Activated CD8-positive, alpha-beta memory T cell treated with anti-CD3 and anti-CD28 coated beads, Interleukin-2, amount 50 U/mL, for 48 hours (primary cell): ENCODE results near the gene FSHR.

Experiments used
- DNase-seq: peaks from one replicate; pipeline ENCODE4 v3.0.0-alpha.2; 2020

The FSHR gene

DNA sequence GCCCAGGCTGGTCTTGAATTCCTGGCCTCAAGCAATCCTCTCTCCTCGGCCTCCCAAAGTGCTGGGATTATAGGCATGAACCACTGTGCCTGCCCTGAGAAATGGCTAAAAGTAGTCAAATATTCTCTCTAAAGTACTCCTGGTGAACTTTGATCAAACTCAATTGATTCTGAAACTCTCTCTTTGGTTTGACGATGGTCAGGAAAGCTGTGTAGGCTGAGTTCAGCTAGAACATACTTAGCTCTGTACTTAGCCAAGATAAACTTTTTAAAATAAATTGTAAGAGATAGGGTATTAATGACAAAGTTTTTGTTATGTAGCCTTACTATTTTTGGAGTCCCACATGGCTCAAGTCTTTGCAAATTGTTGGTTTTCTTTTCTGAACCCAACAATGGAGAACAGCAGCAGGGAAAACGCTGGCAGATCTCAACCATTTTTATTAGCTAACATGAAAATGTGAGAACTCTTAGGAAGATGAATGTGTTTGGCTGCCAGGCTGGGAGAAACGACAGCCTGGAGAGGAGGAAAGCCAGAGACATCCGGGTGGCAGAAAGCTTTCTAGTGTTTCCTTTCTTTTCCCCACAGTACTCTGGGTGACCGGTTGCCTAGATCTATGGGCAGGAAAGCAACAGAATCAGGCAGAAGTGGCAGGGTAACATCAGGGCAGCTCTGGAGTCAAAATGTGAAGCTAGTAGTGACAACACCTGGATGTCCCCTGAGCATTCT is 205.8 kb downstream of the FSHR start:
- DNase-seq, result no peak

DNA sequence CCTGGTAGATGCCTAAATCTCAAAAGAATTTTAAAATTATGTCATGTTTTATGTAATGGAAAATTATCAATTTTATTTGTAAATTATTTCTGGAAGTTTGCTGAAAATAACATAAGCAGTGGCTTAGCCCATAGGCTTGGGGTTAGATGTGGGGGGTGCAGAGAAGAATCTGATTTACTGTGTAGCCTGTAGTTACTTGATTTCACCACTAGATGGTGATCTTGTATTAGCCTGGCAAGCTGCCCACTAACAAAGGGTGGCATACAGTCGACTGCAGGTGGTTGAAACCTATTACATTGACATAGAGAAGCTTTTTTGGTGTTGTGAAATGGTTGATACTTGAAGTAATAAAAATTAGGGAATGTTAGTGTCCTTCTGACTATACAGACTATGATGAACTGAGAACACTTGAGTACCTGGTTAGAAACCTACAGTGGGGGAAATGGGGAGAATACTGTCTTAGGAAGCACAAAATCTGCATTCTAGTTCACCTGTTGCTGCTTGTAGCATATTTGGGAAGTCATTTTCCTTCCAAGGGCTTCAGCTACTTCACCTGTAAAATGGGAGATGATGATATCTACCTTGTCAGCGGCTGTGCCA is 207.8 kb downstream of the FSHR start:
- DNase-seq, result no peak

DNA sequence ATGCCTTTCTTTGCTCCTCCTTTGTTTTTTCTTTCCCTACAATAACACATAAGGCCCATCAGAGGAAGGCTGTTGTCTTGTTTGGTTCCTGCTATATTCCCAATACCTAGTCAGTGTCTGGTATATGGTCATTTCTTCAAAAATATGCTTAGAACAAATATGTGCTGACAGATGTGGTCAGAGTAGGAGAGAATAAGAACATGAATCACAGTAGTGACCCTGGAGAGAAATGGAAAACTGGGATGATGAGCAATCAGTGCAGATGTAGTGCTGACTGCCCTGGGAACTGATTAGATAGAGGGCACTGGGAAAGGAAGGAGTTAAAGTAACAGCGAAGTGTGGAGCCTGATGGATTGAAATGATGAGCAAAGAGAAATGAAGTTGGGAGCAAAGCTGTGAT is 209.4 kb downstream of the FSHR start:
- DNase-seq, result no peak

DNA sequence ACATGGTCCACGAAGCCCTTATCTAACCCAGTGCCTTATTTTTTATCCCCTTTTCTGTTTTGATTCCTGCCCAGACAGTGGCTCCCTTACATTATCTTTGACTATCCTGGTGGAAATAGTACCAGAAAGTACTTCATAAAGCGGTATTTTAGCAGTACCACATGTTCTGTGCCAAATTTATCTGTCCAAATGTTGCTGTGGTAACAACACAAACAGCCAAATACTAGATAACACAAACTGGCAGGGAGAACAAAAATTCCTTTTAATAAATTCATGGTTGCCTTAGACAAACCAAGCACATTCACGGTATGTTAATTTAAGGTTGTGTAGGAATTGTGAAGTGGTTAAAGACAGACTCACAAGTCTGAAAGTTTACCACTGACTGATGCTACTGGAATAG is 210.9 kb downstream of the FSHR start:
- no peak for DNase-seq

DNA sequence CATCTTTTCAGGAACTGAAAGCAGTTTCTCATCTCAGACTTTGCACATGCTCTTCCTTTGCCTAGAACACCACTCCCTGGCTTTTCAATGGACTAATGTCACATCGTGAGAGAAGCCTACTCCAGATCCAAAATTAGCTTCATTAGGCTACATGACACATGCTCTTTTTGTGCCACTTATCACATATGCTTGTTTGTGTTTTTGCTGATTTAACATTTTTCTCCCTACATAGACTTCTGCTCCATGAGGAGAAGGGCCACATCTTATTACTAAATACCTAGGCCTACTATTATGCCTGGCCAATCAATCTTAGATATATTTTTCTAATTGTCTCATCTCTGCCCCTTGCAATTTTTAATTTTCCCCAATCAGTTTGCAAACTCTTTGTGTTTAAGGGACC is 212.4 kb downstream of the FSHR start:
- no peak for DNase-seq

DNA sequence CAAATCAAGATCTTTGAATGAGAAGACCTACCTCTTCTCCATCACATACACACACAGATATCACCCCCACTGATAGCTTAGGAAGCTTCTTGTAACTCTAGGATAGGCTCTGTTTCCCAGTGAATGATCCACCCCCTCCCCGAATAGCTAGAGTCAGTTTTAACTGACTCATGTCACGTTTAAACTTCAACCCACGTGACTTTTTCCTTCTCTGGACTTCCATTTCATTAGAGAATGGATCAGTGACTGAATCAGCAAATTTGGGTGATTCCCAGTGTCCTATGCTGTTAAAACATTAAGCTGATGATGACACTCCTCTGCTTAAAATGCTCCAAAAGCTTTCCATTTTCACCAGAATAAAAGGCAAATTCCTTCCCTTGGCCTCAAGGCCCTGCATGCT is 212.9 kb downstream of the FSHR start:
- DNase-seq, result no peak

DNA sequence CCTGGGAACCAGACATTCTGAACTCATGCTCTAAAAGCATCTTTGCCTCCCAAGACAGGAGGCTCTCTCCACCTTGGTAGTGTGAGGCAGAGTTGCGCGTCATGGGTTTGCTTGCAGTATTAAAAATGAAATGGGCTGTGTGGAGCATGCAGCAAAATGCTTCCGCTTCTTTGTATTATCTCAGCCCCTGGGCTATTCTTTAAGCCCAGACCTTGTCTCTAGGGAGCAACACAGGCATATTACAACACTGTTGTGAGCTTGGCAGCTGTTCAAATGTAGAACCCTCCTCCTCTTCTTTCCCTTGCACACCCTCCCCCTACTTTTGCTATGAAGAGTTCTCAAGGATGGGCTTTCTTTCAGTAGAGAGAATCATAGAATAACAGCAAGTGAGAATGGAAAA is 213.7 kb downstream of the FSHR start:
- DNase-seq, result no peak

DNA sequence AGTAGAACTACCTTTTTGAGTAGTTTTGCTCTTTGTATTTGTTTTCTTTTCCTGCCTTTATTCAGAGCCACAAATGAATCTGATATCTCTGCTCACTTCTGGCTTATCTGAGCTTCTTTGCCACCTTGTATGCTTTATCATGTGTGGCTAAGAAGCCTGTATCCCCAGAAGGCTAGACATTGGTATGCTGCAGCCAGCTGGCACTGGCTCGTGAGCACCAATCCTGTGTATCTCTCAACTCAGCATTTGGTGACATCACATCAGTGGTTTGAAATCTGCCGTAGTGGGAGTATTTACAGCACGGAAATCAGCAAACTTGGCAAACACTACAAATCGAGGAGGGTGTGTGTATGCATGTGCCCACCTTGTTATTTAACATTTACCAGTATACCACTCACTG is 215.1 kb downstream of the FSHR start:
- no peak for DNase-seq

DNA sequence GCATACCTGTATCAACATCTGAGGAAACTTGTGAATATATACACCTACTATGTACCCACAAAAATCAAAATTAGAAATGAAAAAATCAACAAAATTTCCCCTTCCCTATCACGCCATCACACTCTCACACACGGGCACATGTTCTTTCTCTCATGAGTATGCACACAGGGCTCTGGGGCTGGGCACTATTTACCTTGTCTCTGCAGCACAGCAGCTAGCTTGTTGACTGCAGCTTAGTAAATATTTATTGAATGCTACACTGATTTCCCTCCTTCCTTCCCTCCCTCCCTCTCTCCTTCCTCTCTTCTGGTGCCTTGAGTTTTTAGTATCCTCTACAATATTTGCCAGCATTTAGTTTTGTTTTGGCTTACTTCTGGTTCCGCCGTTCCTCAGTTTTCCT is 216.1 kb downstream of the FSHR start:
- DNase-seq, result no peak

DNA sequence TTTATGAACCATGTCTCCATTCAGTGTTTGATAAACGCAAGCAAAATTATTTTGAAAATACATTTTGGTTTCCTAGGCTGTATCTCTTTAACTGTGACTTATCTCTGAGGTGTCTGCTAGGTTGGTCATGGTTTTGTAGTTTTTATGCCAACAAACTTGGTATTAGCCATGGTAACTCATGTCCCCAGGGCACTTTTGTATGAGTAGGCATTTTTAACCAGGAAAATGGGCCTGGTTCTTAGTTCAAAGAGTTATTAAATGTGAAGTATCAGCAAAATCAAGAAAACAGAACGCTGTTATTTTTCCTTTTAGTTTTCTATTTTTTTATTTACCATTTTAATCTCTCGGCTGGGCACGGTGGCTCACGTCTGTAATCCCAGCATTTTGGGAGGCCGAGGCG is 219.5 kb downstream of the FSHR start:
- no peak for DNase-seq

DNA sequence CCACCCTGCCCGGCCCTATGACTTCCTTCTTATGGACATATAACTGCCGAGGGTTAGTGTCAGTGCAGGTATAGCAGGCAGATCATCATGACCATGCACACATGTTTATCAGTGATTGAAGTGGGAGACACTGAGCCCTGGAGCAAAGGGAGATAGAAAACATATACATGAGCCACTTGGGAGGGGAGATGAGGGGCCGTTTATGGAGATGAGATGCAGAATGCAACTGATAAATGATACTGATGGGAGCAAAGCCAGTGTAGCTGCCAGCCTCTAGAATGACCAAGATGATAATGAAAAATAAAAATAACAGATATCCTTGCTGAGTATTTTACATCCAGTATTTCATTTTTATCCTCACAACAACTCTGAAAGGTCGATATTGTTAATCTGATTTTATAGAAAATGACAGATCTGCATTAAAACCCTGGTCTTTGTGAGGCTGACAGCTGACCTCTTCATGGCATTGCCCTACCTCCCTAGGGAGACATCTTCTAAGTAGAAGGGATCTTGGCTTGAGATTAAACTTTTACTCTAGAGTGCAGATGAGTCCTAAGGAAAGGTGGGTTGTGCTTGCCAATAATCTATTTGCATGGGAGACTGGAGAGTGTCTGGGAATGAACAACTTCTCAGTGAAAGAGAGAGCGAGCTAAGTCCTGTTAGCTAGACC is 220.4 kb downstream of the FSHR start:
- no peak for DNase-seq

DNA sequence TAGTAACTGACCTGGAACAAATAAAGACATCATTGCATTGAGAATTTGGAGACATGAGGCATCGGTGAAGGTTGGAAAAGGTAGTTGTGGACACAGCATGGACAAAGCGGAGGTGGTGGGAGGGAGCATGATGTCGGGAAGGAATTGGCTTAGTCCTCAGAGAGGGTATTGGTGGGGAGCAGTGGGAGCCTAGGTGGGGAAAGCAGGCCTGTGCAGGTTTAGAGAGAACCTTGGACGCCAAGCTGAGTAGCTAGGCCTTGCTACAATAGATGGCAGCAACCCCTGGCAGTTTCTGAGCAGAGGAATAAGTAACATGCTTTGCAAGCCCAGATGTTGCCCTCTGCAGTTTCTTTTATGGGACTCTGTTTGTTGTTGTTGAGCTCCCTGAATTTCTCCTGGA is 221.6 kb downstream of the FSHR start:
- no peak for DNase-seq

DNA sequence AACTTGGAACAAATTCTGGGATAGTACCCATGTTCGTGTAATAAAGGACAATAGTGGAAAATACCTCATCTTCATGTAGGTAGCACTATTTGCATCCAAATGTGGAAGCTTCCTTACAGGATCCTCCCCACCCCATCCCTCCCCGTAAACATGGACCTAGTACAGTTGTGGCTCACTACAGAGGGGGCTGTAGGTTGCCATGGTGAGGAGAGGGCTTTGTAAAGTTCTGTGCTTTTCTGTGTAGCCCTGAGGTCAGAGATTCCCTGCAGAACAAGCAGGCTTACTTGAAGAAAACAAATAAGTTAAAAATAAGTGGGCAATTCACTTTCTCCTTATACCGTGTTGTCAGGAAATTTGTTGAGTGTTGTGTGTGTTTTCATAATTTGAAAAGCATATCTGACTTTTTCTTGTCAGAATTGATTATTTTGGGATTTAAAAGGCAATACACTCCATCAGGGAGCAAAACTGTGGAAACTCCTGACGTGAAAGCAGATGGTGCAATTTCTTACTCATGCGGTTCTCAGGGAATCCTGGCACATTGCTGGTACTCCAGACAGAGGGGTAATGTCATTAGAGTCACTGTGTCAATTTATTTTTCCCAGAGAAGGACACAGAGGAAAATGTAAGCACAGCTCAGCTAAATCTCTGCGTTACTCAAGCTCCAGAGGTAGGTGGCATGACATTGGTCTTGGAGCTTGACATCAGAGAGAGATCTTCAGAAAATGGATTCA is 224.6 kb downstream of the FSHR start:
- no peak for DNase-seq

DNA sequence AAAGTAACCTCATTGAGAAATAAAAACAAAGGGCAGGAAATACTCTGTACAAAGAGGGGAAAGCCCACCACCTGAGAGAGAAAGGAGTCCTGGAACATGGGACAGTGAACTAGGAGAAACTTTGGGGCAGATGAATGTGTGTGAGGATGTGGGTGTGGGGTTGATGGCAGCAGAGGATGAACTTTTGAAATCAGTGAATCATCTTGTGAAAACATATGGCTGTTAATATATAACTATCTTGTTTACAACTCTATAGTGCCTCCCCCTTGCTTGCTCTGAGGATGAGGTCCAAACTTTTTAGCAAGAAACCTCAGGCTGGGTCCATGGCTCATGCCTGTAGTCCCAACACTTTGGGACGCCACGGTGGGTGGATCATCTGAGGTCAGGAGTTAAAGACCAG is 227.0 kb downstream of the FSHR start:
- DNase-seq, result no peak

DNA sequence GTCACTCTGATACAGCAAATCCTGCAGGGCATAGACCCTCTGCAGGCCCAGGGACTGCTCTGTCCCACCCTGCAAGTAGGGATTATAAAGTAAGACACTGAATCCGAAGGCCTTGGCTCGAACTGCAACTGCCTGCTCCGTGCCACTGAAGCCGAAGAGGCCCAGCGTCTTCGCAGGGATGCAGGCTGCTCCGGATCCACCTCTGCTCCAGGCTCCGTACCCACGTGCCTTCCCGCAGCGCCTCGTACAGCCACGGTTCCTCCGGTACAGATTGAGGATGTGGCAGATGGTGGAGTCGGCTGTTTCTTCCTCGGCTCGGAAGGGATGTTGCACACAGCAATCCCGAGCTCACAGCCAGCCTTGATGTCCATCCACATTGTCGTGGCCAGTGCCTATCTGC is 238.4 kb downstream of the FSHR start:
- no peak for DNase-seq

DNA sequence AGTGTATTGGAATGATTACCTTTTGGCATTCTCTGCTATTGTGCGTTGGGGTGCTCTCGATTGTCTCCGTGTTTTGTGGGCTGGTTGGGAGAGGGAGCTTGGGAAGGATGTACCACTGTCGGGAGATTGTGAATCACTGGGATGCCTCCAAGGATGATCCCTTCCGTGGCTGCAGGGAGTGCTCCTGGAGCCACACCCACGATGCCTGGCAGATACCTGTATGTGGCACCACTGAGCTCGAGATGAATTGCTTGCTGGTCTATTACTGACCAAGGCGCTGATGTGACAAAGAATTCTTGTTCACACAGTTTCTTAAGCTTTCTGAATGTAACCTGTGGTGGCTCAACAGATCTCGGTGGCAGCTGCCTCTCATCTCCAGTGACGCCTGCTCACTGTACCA is 239.1 kb downstream of the FSHR start:
- no peak for DNase-seq

DNA sequence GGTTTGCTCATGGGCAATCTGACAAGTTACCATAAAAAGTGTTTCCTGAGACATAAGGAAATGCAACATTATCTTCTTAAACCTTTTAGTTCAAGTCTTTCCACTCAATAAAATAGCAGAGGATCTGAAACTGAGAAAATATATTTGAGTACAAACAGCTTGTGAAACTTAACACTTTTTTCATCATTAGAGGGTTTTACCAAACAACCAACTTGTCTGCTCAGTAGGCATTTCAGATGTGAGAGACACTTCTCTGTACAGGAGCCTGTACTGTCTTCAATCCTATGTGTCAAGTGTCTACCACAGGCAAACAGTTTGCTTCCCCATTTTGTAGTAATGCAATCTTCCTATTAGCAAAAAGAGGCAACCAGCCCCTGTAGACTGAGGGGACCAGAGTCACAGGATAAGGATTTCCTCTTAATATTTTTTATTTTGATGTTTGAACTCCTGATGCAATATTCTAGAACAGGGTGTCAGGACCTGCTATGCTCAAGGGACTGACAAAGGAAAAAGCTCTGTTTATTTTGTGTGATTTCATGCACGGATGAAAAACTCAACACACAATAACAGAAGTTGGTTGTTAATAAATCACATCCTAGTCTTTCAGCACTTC is 239.7 kb downstream of the FSHR start:
- DNase-seq, result no peak
